ENCODE measurements around the gene KY. TPM values are rescaled to one million over a fixed set of nuclear protein-coding genes. Genes with fewer than 3 reads are reported as not detected.

The KY gene
- total and polyA plus RNA-seq, 2 of the 8 experiments (the other 6 are each of a cell fraction or from before 2014, with no cell fraction given) = not detected

DNA sequence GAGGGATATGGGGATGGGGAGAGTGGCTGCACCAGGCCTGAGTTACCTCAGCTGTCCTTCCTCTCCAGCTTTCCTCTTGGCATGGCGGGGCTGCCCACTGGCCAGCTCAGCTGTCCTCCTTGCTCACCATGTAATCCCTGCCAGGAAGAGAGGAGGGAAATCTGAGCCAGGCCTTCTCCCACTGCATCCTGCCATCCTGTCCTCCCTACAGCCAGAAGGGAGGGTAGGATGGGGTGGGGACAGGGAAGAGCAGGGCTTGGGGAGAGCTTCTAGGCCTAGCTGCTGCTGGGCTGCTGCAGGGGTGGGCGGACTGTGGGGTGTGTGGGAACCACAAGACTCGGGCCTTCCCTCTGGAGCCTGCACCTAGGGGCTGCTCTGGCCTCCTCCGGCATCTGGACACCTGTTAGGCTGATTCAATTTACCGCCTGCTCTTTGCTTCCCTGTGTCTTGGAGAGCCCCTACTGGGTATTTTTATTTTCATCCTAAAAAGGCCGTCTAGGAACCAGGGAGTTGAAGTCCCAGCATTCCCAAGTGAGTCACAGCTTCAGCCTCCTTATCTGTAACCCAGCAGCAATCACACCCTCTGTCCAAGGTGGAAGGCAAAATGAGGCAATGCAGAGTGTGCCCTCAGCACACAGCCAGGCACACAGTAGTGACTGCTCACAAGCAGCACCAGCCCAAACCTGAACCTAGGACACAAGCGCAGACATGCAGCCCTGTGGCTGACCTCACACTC lies 13.1 kb upstream of the KY start:
- Histone ChIP-seq H3K4me1 (replicated peaks in 1 of 4; ENCODE audit: control insufficient read depth in 3 of 4, insufficient read depth in 4 of 4, low read length in 3 of 4) (peaks cover 0 to 5% (median 3%) of the 10 kb centered on the region in 4 experiments; a peak in 3 of 7 replicates), H2AFZ (ENCODE audit: low read length) (no peak overlapping the region), H3K9ac (replicated peaks in 1 of 4; ENCODE audit: extremely low read depth in 1 of 4, low read depth in 3 of 4, low read length in 3 of 4) (no peak overlapping the region), H3K4me2 (ENCODE audit: insufficient read depth in 1 of 2, low read depth in 2 of 2, low read length in 2 of 2) (no peak overlapping the region), H4K91ac (replicated peaks; ENCODE audit: insufficient read length, low read length) (no peak overlapping the region), H2BK12ac (ENCODE audit: low read depth, low read length) (no peak overlapping the region), H3K23ac (ENCODE audit: insufficient read length) (no peak overlapping the region), H3K36me3 (ENCODE audit: control insufficient read depth in 2 of 4, insufficient read depth in 4 of 4, low read length in 3 of 4) (no peaks in the 10 kb centered on the region), H3K9me3 (ENCODE audit: insufficient read depth in 2 of 2, low read depth in 1 of 2, low read length in 1 of 2) (no peaks in the 10 kb centered on the region), H4K20me1 (replicated peaks in 1 of 2; ENCODE audit: control insufficient read depth in 1 of 2, insufficient read depth in 2 of 2, low read length in 2 of 2) (no peaks in the 10 kb centered on the region), H3K27me3 (replicated peaks in 1 of 4; ENCODE audit: control insufficient read depth in 3 of 4, extremely low read depth in 1 of 4, insufficient read depth in 3 of 4, low read length in 3 of 4) (peaks cover 0 to 2% (median 0%) of the 10 kb centered on the region in 4 experiments; a peak in 2 of 7 replicates), H4K8ac (ENCODE audit: extremely low read depth, insufficient read depth, low read length) (no peak overlapping the region), H3K14ac (ENCODE audit: insufficient read length) (no peak overlapping the region), H2BK20ac (ENCODE audit: low read length) (no peak overlapping the region), H3K4ac (replicated peaks; ENCODE audit: insufficient read length, low read depth, low read length) (no peak overlapping the region), H3K4me3 (ENCODE audit: extremely low read depth in 1 of 4, insufficient read depth in 2 of 4, low read depth in 3 of 4, low read length in 4 of 4) (no peak overlapping the region), H2AK5ac (ENCODE audit: low read depth, low read length) (no peak overlapping the region), H3K56ac (replicated peaks; ENCODE audit: insufficient read length, low read depth, low read length) (no peak overlapping the region), H3K79me1 (ENCODE audit: low read depth, low read length) (no peaks in the 10 kb centered on the region), H3K79me2 (ENCODE audit: control insufficient read depth in 1 of 2, insufficient read depth in 2 of 2, low read length in 2 of 2) (no peaks in the 10 kb centered on the region), H3K27ac (ENCODE audit: low read depth, low read length) (no peak overlapping the region), H4K5ac (ENCODE audit: insufficient read length, low read depth, low read length) (no peak overlapping the region), H2BK120ac (replicated peaks; ENCODE audit: low read depth, low read length) (no peak overlapping the region), H3K18ac (ENCODE audit: extremely low read depth, low read length) (no peak overlapping the region), H2BK5ac (ENCODE audit: low read depth, low read length) (no peak overlapping the region), H2BK15ac (ENCODE audit: low read length) (no peak overlapping the region), H3K23me2 (ENCODE audit: low read depth, low read length) (no peaks in the 10 kb centered on the region; the same call in 1 of the 2 replicates)
- ChIA-PET POLR2A (ENCODE audit: partially characterized antibody) (no interaction called here), CTCF (ENCODE audit: partially characterized antibody) (interaction anchor here (0.8 to 5.8 kb wide), 7 partner anchors 8 to 62 kb away, joined by 3 to 29 read pairs (median 8); no protein-coding TSS in a partner anchor)
- 82% methylated on average over 5 of the region's 7 CpGs; no CpG with 5 or more reads in 1 of the 2 experiments for WGBS, 2 experiments (ENCODE audit: extremely low coverage in 1 of 2, insufficient coverage in 1 of 2, insufficient read length in 1 of 2, insufficient replicate concordance in 2 of 2, low coverage in 1 of 2, low lambda C conversion rate in 2 of 2, missing lambda C conversion rate in 1 of 2)
- DNase-seq (ENCODE audit: low read depth in 1 of 2, low spot score in 2 of 2) = no peak
- FAIRE-seq = no peak
- no peak for TF ChIP-seq RBBP5 (IDR thresholded peaks at IDR 0.05; ENCODE audit: borderline replicate concordance, low read depth, low read length)
- no peak for TF ChIP-seq TEAD4 (IDR thresholded peaks at IDR 0.05; ENCODE audit: low read depth, low read length)
- TF ChIP-seq SP1 (IDR thresholded peaks at IDR 0.05; ENCODE audit: low read depth, low read length) = no peak
- TF ChIP-seq, protein P1, sequence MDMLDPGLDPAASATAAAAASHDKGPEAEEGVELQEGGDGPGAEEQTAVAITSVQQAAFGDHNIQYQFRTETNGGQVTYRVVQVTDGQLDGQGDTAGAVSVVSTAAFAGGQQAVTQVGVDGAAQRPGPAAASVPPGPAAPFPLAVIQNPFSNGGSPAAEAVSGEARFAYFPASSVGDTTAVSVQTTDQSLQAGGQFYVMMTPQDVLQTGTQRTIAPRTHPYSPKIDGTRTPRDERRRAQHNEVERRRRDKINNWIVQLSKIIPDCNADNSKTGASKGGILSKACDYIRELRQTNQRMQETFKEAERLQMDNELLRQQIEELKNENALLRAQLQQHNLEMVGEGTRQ (IDR thresholded peaks at IDR 0.05; ENCODE audit: low read length) = no peak
- TF ChIP-seq PHF8 (conservative IDR thresholded peaks at IDR 0.05; ENCODE audit: low read depth, low read length) = no peak
- TF ChIP-seq HDAC2 (IDR thresholded peaks at IDR 0.05; ENCODE audit: borderline replicate concordance in 1 of 2, low read depth in 2 of 2, low read length in 2 of 2) = no peak
- TF ChIP-seq KDM1A (IDR thresholded peaks at IDR 0.05; ENCODE audit: borderline replicate concordance, low read length) = no peak
- TF ChIP-seq CHD1 (IDR thresholded peaks at IDR 0.05; ENCODE audit: low read depth, low read length) = no peak
- no peak for TF ChIP-seq JUN (IDR thresholded peaks at IDR 0.05; ENCODE audit: low read depth, low read length)
- no peak for TF ChIP-seq FOSL1 (IDR thresholded peaks at IDR 0.05; ENCODE audit: insufficient read depth, low read depth, low read length)
- no peak for TF ChIP-seq YY1 (IDR thresholded peaks at IDR 0.05; ENCODE audit: low read depth, low read length)
- no peak for TF ChIP-seq TBP (IDR thresholded peaks at IDR 0.05; ENCODE audit: low read depth, low read length)

Measured in H1 (cell line).